Neural cell (in vitro differentiated cells): ENCODE data around the gene SLC12A1. TPM values are rescaled to one million over a fixed set of nuclear protein-coding genes. Genes with fewer than 3 reads are reported as not detected.

Experiments used
- H2AFZ ChIP-seq: fragments of 200-600, 300-800 bp; sonication (generic), shearing (Covaris generic); 2 replicates; pipeline ENCODE4 v1.6.0; 2014; ENCODE audit warnings: low read depth, mild to moderate bottlenecking, antibody characterized with exemption, low read length, moderate library complexity
- H3F3A ChIP-seq: fragments of 200-600 bp; shearing (Covaris generic); 2 replicates; pipeline ENCODE4 v1.6.1; 2016; ENCODE audit warnings: mild to moderate bottlenecking, moderate library complexity, mixed read lengths, antibody characterized with exemption, low read length; ENCODE audit not compliant: insufficient read depth, poor library complexity, severe bottlenecking
- H3K27ac ChIP-seq: fragments of 200-600, 300-800 bp; sonication (generic), shearing (Covaris generic); 2 replicates; pipeline ENCODE4 v1.5.1; 2014; ENCODE audit warnings: mild to moderate bottlenecking, low read length, moderate library complexity
- H3K27me3 ChIP-seq: fragments of 300-800, 200-600 bp; sonication (generic), shearing (Covaris generic); 2 replicates; pipeline ENCODE4 v1.6.0; 2014; ENCODE audit warnings: mild to moderate bottlenecking, low read depth, low read length, moderate library complexity; ENCODE audit not compliant: insufficient read depth
- H3K36me3 ChIP-seq: fragments of 300-800, 200-600 bp; sonication (generic), shearing (Covaris generic); 2 replicates; pipeline ENCODE4 v1.5.1; 2014; ENCODE audit warnings: mild to moderate bottlenecking, antibody characterized with exemption, low read length, moderate library complexity; ENCODE audit not compliant: insufficient read depth
- H3K4me2 ChIP-seq: fragments of 300-800, 200-600 bp; sonication (generic), shearing (Covaris generic); 2 replicates; pipeline ENCODE4 v1.6.0; 2014; ENCODE audit warnings: mild to moderate bottlenecking, low read length
- H3K4me3 ChIP-seq: fragments of 300-800, 200-600 bp; sonication (generic), shearing (Covaris generic); 2 replicates; pipeline ENCODE4 v1.5.1; 2014; ENCODE audit warnings: mild to moderate bottlenecking, low read length, moderate library complexity
- H3K79me2 ChIP-seq: fragments of 200-600 bp; shearing (Covaris generic); replicated peaks from 2 replicates; pipeline ENCODE4 v1.6.0; 2014; ENCODE audit warnings: mild to moderate bottlenecking, low read length, moderate library complexity; ENCODE audit not compliant: insufficient read depth
- H3K9ac ChIP-seq: fragments of 300-800, 200-600 bp; sonication (generic), shearing (Covaris generic); 2 replicates; pipeline ENCODE4 v1.6.1; 2016; ENCODE audit warnings: mild to moderate bottlenecking, low read length, mixed read lengths
- H3K9me2 ChIP-seq: fragments of 200-600 bp; shearing (Covaris generic); 2 replicates; pipeline ENCODE4 v1.6.1; 2016; ENCODE audit warnings: mild to moderate bottlenecking, low read length, mixed read lengths; ENCODE audit not compliant: insufficient read depth
- H3K9me3 ChIP-seq: fragments of 200-600, 300-800 bp; sonication (generic), shearing (Covaris generic); 2 replicates; pipeline ENCODE4 v1.6.1; 2016; ENCODE audit warnings: mild to moderate bottlenecking, mixed run types, low read length, moderate library complexity, mixed read lengths
- H4K20me1 ChIP-seq: fragments of 200-600 bp; shearing (Covaris generic); 2 replicates; pipeline ENCODE4 v1.6.1; 2016; ENCODE audit warnings: mild to moderate bottlenecking, mixed run types; ENCODE audit not compliant: insufficient read depth
- EZH2 ChIP-seq: fragments of 200-600, 300-800 bp; shearing (Covaris generic), sonication (generic); IDR thresholded peaks from 2 replicates; pipeline ENCODE4 v1.6.1; 2014; ENCODE audit warnings: antibody characterized with exemption, low read length, borderline replicate concordance, mild to moderate bottlenecking; ENCODE audit not compliant: insufficient read depth, poor library complexity, severe bottlenecking
- MXI1 ChIP-seq: fragments of 450-650 bp; conservative IDR thresholded peaks from 2 replicates; pipeline ENCODE4 v1.6.1; 2014; ENCODE audit warnings: antibody characterized with exemption, mild to moderate bottlenecking; ENCODE audit not compliant: poor library complexity, severe bottlenecking
- POLR2AphosphoS5 ChIP-seq: IDR thresholded peaks from 2 replicates; pipeline ENCODE4 v1.6.1; 2012
- RAD21 ChIP-seq: fragments of 450-650 bp; conservative IDR thresholded peaks from 2 replicates; pipeline ENCODE4 v1.6.1; 2014; ENCODE audit warnings: antibody characterized with exemption, mild to moderate bottlenecking, moderate library complexity
- SMC3 ChIP-seq: fragments of 450-650 bp; conservative IDR thresholded peaks from 2 replicates; pipeline ENCODE4 v1.6.1; 2014; ENCODE audit warnings: antibody characterized with exemption, mild to moderate bottlenecking, moderate library complexity; ENCODE audit not compliant: poor library complexity
- TAF1 ChIP-seq: IDR thresholded peaks from 2 replicates; pipeline ENCODE4 v1.6.1; 2012; ENCODE audit warnings: low read depth
- polyA plus RNA-seq: library from polyadenylated mRNA; depleted of rRNA; stranded (reverse); fragments of >200 nt; gene quantifications from 2 replicates; pipeline ENCODE4 v1.2.3, GENCODE V29; 2014
- TF ChIP-seq, protein P1 (sequence below): fragments of 450-650 bp; IDR thresholded peaks from 2 replicates; pipeline ENCODE4 v1.5.1; 2014; ENCODE audit warnings: antibody characterized with exemption, mild to moderate bottlenecking, moderate library complexity; ENCODE audit not compliant: poor library complexity, severe bottlenecking
- TF ChIP-seq, protein P2 (sequence below): IDR thresholded peaks from 2 replicates; pipeline ENCODE4 v1.6.1; 2012; ENCODE audit warnings: borderline replicate concordance

The SLC12A1 gene
- polyA plus RNA-seq, 1 donor from 2014 or later: 0.67 TPM

DNA sequence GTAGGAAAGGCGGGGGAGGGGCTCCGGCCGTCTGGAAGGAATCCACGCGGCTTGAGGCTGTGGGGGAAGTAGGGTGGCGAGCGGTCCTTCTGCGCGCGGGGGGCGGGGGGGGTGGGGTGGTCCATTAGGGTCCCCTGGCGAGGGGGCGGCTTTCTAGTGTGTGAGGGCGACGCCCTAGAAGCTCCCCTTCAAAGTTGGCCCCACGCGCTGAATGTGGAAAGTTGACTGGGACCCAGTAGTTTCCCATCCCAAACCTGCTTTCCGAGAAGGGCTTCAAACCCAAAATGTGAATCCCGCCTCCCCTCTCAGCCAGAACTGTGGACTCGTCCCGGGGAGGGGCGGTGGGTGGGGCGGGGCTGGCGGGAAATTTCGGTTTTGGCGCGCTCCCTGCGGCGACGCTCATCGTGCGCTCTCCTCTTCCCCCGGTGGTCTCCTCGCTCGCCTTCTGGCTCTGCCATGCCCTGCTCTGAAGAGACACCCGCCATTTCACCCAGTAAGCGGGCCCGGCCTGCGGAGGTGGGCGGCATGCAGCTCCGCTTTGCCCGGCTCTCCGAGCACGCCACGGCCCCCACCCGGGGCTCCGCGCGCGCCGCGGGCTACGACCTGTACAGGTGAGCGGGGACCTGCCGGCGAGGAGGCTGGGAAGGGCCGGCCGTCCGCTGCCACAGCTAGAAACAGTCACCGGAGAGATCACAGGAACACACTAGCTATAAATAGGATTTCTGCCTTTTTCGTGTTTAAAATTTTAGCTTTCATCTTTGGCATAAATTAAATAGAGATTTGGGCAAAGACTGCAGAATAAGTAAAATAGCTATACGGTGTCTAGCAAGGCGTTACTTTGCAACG is 125.9 kb downstream of the SLC12A1 start:
- peak overlapping the region; percentile 52 for H3K4me2 ChIP-seq
- H4K20me1 ChIP-seq: no peaks in the 10 kb centered on the region
- H3K9me2 ChIP-seq: no peaks in the 10 kb centered on the region
- H3K9me3 ChIP-seq: no peaks in the 10 kb centered on the region
- H3F3A ChIP-seq: no peaks in the 10 kb centered on the region
- H3K27me3 ChIP-seq: no peaks in the 10 kb centered on the region
- TF ChIP-seq MXI1 (no peak), POLR2AphosphoS5 (no peak), TAF1 (no peak), EZH2 (no peak), RAD21 (no peak)
- TF ChIP-seq, protein P1, sequence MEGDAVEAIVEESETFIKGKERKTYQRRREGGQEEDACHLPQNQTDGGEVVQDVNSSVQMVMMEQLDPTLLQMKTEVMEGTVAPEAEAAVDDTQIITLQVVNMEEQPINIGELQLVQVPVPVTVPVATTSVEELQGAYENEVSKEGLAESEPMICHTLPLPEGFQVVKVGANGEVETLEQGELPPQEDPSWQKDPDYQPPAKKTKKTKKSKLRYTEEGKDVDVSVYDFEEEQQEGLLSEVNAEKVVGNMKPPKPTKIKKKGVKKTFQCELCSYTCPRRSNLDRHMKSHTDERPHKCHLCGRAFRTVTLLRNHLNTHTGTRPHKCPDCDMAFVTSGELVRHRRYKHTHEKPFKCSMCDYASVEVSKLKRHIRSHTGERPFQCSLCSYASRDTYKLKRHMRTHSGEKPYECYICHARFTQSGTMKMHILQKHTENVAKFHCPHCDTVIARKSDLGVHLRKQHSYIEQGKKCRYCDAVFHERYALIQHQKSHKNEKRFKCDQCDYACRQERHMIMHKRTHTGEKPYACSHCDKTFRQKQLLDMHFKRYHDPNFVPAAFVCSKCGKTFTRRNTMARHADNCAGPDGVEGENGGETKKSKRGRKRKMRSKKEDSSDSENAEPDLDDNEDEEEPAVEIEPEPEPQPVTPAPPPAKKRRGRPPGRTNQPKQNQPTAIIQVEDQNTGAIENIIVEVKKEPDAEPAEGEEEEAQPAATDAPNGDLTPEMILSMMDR: no peak
- TF ChIP-seq, protein P2, sequence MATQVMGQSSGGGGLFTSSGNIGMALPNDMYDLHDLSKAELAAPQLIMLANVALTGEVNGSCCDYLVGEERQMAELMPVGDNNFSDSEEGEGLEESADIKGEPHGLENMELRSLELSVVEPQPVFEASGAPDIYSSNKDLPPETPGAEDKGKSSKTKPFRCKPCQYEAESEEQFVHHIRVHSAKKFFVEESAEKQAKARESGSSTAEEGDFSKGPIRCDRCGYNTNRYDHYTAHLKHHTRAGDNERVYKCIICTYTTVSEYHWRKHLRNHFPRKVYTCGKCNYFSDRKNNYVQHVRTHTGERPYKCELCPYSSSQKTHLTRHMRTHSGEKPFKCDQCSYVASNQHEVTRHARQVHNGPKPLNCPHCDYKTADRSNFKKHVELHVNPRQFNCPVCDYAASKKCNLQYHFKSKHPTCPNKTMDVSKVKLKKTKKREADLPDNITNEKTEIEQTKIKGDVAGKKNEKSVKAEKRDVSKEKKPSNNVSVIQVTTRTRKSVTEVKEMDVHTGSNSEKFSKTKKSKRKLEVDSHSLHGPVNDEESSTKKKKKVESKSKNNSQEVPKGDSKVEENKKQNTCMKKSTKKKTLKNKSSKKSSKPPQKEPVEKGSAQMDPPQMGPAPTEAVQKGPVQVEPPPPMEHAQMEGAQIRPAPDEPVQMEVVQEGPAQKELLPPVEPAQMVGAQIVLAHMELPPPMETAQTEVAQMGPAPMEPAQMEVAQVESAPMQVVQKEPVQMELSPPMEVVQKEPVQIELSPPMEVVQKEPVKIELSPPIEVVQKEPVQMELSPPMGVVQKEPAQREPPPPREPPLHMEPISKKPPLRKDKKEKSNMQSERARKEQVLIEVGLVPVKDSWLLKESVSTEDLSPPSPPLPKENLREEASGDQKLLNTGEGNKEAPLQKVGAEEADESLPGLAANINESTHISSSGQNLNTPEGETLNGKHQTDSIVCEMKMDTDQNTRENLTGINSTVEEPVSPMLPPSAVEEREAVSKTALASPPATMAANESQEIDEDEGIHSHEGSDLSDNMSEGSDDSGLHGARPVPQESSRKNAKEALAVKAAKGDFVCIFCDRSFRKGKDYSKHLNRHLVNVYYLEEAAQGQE: no peak
- peaks cover 6% of the 10 kb centered on the region for H3K36me3 ChIP-seq
- no peak overlapping the region for H3K27ac ChIP-seq
- H3K79me2 ChIP-seq: peaks cover 6% of the 10 kb centered on the region
- H3K9ac ChIP-seq: peak overlapping the region; percentile 78
- H3K4me3 ChIP-seq: peak overlapping the region; percentile 91
- H2AFZ ChIP-seq: peak overlapping the region; percentile 87

DNA sequence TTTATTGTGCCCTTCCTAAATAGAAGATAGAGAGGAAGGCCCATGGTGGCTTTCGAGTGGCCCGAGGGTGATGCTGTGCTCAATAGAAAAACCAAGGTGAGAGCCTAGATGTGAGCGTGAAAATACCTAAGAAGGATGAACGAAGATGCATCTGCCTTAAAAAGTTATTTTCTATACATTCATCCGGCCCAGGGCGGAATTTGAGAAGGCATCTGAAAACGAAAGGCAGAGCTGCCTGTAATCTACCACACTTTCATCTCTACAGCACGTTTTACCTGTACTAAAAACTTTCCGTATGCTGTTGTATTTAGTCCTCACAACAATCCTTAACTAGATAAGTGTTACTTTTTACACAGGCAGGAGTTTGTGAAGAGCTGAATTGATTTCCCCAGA is 126.5 kb downstream of the SLC12A1 start:
- Histone ChIP-seq H3K9me2 (no peaks in the 10 kb centered on the region), H3K27me3 (no peaks in the 10 kb centered on the region), H2AFZ (no peak overlapping the region), H3K79me2 (peaks cover 6% of the 10 kb centered on the region), H3F3A (no peaks in the 10 kb centered on the region), H3K9ac (peak overlapping the region; percentile 78), H3K4me2 (peak overlapping the region; percentile 52), H3K9me3 (no peaks in the 10 kb centered on the region), H3K4me3 (peak overlapping the region; percentile 91), H3K36me3 (peaks cover 6% of the 10 kb centered on the region), H3K27ac (no peak overlapping the region), H4K20me1 (no peaks in the 10 kb centered on the region)
- TF ChIP-seq TAF1 (no peak), EZH2 (no peak)

DNA sequence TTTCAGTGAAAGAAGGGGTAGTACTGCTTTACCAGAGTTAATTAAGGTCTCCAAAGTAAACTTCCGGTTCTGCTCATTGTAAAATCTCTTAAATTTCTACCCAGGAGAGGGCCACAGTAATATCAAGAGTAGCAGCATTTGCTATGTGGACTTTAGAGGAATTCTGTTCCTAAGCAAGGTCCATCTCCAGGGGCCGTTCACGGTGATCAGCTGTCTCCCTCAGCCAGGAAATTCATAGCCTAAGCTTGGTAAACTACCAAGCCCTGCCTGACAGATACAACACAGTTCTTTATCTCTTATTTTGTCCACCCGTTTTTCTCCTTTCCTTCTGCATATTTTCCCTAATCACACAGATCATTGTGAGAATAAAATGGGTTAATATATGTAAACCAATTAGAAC is 127.4 kb downstream of the SLC12A1 start:
- Histone ChIP-seq H3K9ac (no peak overlapping the region), H2AFZ (no peak overlapping the region), H4K20me1 (no peaks in the 10 kb centered on the region), H3K9me3 (no peaks in the 10 kb centered on the region), H3K4me3 (no peak overlapping the region), H3F3A (no peaks in the 10 kb centered on the region), H3K79me2 (peaks cover 6% of the 10 kb centered on the region), H3K27ac (no peak overlapping the region), H3K4me2 (no peak overlapping the region), H3K36me3 (peaks cover 9% of the 10 kb centered on the region), H3K9me2 (no peaks in the 10 kb centered on the region), H3K27me3 (no peaks in the 10 kb centered on the region)
- TF ChIP-seq, protein P1: no peak
- TF ChIP-seq SMC3: no peak
- TF ChIP-seq POLR2AphosphoS5: no peak
- TF ChIP-seq EZH2: no peak
- TF ChIP-seq, protein P2: no peak
- no peak for TF ChIP-seq TAF1
- no peak for TF ChIP-seq MXI1
- no peak for TF ChIP-seq RAD21
